ENCODE data around the gene PID1.
A peak's percentile ranks its signal among the peaks of the same experiment; 100 is the strongest.
"Not testable (repeated sequence)": the region's sequence is repeated elsewhere in the genome, so short reads cannot be mapped to it uniquely, and the experiment has no call there.

Gene PID1

DNA sequence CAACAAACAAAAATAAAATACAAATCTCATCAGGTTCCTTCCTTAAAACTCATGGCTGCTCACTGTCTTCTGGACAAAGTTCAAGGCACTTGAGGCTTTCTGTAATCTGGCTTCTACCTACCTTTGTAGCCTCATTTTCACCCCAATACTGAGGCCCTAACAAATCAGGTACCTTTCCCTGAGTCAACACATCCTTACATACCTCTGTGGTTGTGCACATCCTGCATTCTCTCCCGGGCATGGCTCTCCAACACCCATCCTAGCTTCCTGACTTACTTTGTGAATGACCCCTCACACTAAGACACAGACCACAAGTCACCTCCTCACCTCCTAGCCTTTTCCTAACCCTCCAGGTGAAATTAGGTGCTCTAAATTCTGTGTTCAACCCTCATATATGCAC is 190.9 kb downstream of the PID1 start:
- Histone ChIP-seq H3K27me3 (ENCODE audit: insufficient read depth, poor library complexity, severe bottlenecking) (no peaks in the 10 kb centered on the region), H3K27ac (replicated peaks) (no peak overlapping the region), H3K4me3 (replicated peaks; ENCODE audit: insufficient read depth, low read length) (no peak overlapping the region)
- DNase-seq (ENCODE audit: low read depth in 1 of 2, low spot score in 1 of 2) = no peak
- TF ChIP-seq, protein P1, sequence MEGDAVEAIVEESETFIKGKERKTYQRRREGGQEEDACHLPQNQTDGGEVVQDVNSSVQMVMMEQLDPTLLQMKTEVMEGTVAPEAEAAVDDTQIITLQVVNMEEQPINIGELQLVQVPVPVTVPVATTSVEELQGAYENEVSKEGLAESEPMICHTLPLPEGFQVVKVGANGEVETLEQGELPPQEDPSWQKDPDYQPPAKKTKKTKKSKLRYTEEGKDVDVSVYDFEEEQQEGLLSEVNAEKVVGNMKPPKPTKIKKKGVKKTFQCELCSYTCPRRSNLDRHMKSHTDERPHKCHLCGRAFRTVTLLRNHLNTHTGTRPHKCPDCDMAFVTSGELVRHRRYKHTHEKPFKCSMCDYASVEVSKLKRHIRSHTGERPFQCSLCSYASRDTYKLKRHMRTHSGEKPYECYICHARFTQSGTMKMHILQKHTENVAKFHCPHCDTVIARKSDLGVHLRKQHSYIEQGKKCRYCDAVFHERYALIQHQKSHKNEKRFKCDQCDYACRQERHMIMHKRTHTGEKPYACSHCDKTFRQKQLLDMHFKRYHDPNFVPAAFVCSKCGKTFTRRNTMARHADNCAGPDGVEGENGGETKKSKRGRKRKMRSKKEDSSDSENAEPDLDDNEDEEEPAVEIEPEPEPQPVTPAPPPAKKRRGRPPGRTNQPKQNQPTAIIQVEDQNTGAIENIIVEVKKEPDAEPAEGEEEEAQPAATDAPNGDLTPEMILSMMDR (IDR thresholded peaks at IDR 0.05; ENCODE audit: insufficient read depth, low read length) = no peak
- TF ChIP-seq, protein P2, sequence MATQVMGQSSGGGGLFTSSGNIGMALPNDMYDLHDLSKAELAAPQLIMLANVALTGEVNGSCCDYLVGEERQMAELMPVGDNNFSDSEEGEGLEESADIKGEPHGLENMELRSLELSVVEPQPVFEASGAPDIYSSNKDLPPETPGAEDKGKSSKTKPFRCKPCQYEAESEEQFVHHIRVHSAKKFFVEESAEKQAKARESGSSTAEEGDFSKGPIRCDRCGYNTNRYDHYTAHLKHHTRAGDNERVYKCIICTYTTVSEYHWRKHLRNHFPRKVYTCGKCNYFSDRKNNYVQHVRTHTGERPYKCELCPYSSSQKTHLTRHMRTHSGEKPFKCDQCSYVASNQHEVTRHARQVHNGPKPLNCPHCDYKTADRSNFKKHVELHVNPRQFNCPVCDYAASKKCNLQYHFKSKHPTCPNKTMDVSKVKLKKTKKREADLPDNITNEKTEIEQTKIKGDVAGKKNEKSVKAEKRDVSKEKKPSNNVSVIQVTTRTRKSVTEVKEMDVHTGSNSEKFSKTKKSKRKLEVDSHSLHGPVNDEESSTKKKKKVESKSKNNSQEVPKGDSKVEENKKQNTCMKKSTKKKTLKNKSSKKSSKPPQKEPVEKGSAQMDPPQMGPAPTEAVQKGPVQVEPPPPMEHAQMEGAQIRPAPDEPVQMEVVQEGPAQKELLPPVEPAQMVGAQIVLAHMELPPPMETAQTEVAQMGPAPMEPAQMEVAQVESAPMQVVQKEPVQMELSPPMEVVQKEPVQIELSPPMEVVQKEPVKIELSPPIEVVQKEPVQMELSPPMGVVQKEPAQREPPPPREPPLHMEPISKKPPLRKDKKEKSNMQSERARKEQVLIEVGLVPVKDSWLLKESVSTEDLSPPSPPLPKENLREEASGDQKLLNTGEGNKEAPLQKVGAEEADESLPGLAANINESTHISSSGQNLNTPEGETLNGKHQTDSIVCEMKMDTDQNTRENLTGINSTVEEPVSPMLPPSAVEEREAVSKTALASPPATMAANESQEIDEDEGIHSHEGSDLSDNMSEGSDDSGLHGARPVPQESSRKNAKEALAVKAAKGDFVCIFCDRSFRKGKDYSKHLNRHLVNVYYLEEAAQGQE (IDR thresholded peaks at IDR 0.05; ENCODE audit: insufficient replicate concordance, low read depth) = no peak
- TF ChIP-seq SPI1 (IDR thresholded peaks at IDR 0.05; ENCODE audit: borderline replicate concordance, low read depth) (no peak), GABPA (IDR thresholded peaks at IDR 0.05; ENCODE audit: low read depth) (no peak), POLR2AphosphoS5 (IDR thresholded peaks at IDR 0.05; ENCODE audit: low read depth) (no peak)

DNA sequence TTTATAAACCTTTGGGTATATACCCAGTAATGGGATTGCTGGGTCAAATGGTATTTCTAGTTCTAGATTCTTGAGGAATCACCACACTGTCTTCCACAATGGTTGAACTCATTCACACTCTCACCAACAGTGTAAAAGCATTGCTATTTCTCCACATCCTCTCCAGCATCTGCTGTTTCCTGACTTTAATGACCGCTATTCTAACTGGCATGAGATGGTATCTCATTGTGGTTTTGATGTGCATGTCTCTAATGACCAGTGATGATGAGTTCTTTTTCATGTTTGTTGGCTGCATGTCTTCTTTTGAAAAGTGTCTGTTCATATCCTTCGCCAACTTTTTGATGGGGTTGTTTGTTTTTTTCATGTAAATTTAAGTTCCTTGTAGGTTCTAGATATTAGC is 194.2 kb downstream of the PID1 start:
- H3K27ac ChIP-seq (replicated peaks) = peak overlapping the region; percentile 41
- peak in 1 of 2 experiments; percentile 41 for DNase-seq (ENCODE audit: low read depth in 1 of 2, low spot score in 1 of 2)
- H3K27me3 ChIP-seq (ENCODE audit: insufficient read depth, poor library complexity, severe bottlenecking); H3K4me3 ChIP-seq (replicated peaks; ENCODE audit: insufficient read depth, low read length): not testable (repeated sequence)

DNA sequence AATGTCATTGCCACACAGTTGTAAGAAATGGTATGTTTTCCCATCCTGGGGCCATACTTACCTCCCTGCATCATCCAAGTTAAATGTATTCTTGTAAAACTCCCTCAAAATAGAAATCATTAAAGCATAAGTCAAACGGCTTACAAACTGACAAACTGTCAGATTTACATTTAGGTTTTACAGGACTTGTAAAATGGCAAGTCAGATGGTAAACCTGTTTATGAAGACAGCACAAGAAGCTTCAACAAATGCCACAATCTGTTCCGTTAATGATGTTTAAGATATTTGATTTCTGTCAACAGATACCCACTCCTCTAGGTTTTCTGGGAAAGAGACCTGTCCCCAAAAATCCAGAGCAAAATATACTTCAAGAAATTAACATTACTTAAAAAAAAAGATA is 197.2 kb downstream of the PID1 start:
- DNase-seq (ENCODE audit: low read depth in 1 of 2, low spot score in 1 of 2) = no peak
- Histone ChIP-seq H3K27ac (replicated peaks) (no peak overlapping the region), H3K27me3 (ENCODE audit: insufficient read depth, poor library complexity, severe bottlenecking) (no peaks in the 10 kb centered on the region), H3K4me3 (replicated peaks; ENCODE audit: insufficient read depth, low read length) (no peak overlapping the region)
- TF ChIP-seq, protein P2 (IDR thresholded peaks at IDR 0.05; ENCODE audit: insufficient replicate concordance, low read depth) = no peak
- TF ChIP-seq, protein P1 (IDR thresholded peaks at IDR 0.05; ENCODE audit: insufficient read depth, low read length) = no peak
- TF ChIP-seq POLR2AphosphoS5 (IDR thresholded peaks at IDR 0.05; ENCODE audit: low read depth) (no peak), GABPA (IDR thresholded peaks at IDR 0.05; ENCODE audit: low read depth) (no peak), SPI1 (IDR thresholded peaks at IDR 0.05; ENCODE audit: borderline replicate concordance, low read depth) (no peak)

DNA sequence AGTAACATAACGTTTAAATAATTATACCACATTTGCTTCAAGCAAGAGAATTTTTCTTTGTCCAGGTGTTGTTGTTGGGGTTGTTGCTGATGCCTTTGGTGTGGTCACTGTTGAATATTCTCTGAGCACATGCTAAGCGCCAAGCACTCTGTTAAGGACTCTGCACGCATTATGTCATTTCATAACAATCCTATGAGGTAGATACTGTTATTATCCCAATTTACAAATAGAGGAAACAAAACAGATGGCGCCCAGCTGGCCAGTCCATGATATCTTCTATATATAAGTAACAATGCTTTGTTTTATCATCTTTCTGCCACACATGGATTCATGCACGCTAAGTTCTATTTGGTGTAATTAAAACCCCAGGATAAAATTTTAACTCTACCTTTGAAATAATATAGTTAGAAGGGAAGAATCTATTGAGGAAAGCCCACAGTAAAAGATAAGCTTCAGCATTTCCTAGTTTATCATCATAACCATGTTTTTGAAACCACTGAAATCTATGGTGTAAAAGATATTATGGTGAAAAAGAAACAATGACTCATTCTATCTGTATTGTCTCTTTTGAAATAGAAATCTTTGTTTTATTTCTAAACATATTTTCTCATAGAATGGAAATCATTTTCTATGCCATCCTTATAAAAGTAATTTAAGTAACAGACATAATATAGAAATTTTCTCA is 199.7 kb downstream of the PID1 start:
- TF ChIP-seq POLR2AphosphoS5 (IDR thresholded peaks at IDR 0.05; ENCODE audit: low read depth) (no peak), SPI1 (IDR thresholded peaks at IDR 0.05; ENCODE audit: borderline replicate concordance, low read depth) (no peak), GABPA (IDR thresholded peaks at IDR 0.05; ENCODE audit: low read depth) (no peak)
- TF ChIP-seq, protein P2 (IDR thresholded peaks at IDR 0.05; ENCODE audit: insufficient replicate concordance, low read depth) = no peak
- TF ChIP-seq, protein P1 (IDR thresholded peaks at IDR 0.05; ENCODE audit: insufficient read depth, low read length) = no peak
- DNase-seq (ENCODE audit: low read depth in 1 of 2, low spot score in 1 of 2) = no peak
- H3K27me3 ChIP-seq (ENCODE audit: insufficient read depth, poor library complexity, severe bottlenecking) = no peaks in the 10 kb centered on the region
- no peak overlapping the region for H3K27ac ChIP-seq (replicated peaks)
- no peak overlapping the region for H3K4me3 ChIP-seq (replicated peaks; ENCODE audit: insufficient read depth, low read length)
